Endothelial cell of umbilical vein (primary cell): Measurements from ENCODE around the gene MRM2. TPM values are rescaled to one million over a fixed set of nuclear protein-coding genes. Genes with fewer than 3 reads are reported as not detected.

Experiments
- BruUV-seq: library from RNA; stranded (reverse); fragments of 400-500 nt; replicated peaks from 2 replicates; lab custom pipeline; 2021; lab: Mats Ljungman, UMichigan
- CTCF ChIA-PET: fragments of 300-600, 350-600 bp; sonication (Branson Sonifier 250); formaldehyde crosslinking; loops from one replicate; lab custom pipeline; 2021; ENCODE audit warnings: antibody characterized with exemption, inconsistent platforms; lab: Charles Lee
- POLR2A ChIA-PET: fragments of 300-600, 350-600 bp; sonication (Branson Sonifier 250); formaldehyde crosslinking; loops from one replicate; lab custom pipeline; 2021; ENCODE audit warnings: antibody characterized with exemption, inconsistent platforms; lab: Charles Lee
- DNase-seq: peaks from one replicate; pipeline ENCODE4 v3.0.0-alpha.2; 2011; ENCODE audit warnings: low read depth, low spot score
- FAIRE-seq: peaks from 2 replicates; lab custom pipeline; 2011; peaks lifted over from hg19 to GRCh38; lab: Jason Lieb, UNC
- H2AFZ ChIP-seq: 2 replicates; pipeline ENCODE4 v1.6.0; 2012; ENCODE audit warnings: low read depth, low read length, control low read depth, inconsistent platforms
- H3K27ac ChIP-seq: 2 replicates; pipeline ENCODE4 v1.5.1; 2011; ENCODE audit warnings: low read depth, mild to moderate bottlenecking, control low read depth, low read length, moderate library complexity; ENCODE audit not compliant: insufficient read depth
- H3K27me3 ChIP-seq, 2 experiments: 2 replicates each; pipeline versions ENCODE4 v1.6.0 to v1.6.1; 2011; ENCODE audit warnings: low read length in 2 of 2, mixed read lengths in 1 of 2; ENCODE audit not compliant: control insufficient read depth in 2 of 2, insufficient read depth in 2 of 2
- H3K36me3 ChIP-seq, 2 experiments: 2 replicates in 1 of 2; 3 replicates in 1 of 2; pipeline ENCODE4 v1.5.1; 2011; ENCODE audit warnings: low read length in 2 of 2, mild to moderate bottlenecking in 1 of 2, moderate library complexity in 1 of 2; ENCODE audit not compliant: control insufficient read depth in 2 of 2, insufficient read depth in 2 of 2; ENCODE audit errors: extremely low read depth in 1 of 2
- H3K4me1 ChIP-seq: 3 replicates; pipeline ENCODE4 v1.5.1; 2011; ENCODE audit warnings: mild to moderate bottlenecking, low read length; ENCODE audit not compliant: control insufficient read depth, insufficient read depth; ENCODE audit errors: extremely low read depth
- H3K4me2 ChIP-seq: 2 replicates; pipeline ENCODE4 v1.6.1; 2011; ENCODE audit warnings: low read length, control low read depth, mixed read lengths; ENCODE audit not compliant: insufficient read depth
- H3K4me3 ChIP-seq, 3 experiments: fragments of 200-600 bp in 1 of 3; sonication (generic), shearing (Covaris generic) in 1 of 3; replicated peaks in 1 of 3; 2 replicates each; pipeline ENCODE4 v1.5.1; 2011 to 2016; ENCODE audit warnings: control low read depth in 3 of 3, low read length in 3 of 3, mild to moderate bottlenecking in 2 of 3, inconsistent platforms in 1 of 3, low read depth in 1 of 3, moderate library complexity in 1 of 3; ENCODE audit not compliant: insufficient read depth in 1 of 3
- H3K79me2 ChIP-seq: 2 replicates; pipeline ENCODE4 v1.6.0; 2012; ENCODE audit warnings: low read length, inconsistent platforms; ENCODE audit not compliant: control insufficient read depth, insufficient read depth
- H3K9ac ChIP-seq: replicated peaks from 2 replicates; pipeline ENCODE3; 2011; ENCODE audit warnings: low read length, control low read depth; ENCODE audit not compliant: insufficient read depth; ENCODE audit errors: extremely low read depth
- H3K9me1 ChIP-seq: replicated peaks from 3 replicates; pipeline ENCODE4 v1.6.0; 2011; ENCODE audit warnings: mild to moderate bottlenecking, low read length; ENCODE audit not compliant: control insufficient read depth, insufficient read depth; ENCODE audit errors: extremely low read depth
- H3K9me3 ChIP-seq: replicated peaks from 2 replicates; pipeline ENCODE4 v1.5.1; 2012; ENCODE audit warnings: low read length, inconsistent platforms; ENCODE audit not compliant: control insufficient read depth, insufficient read depth
- H4K20me1 ChIP-seq: replicated peaks from 2 replicates; pipeline ENCODE3; 2011; ENCODE audit warnings: mild to moderate bottlenecking, low read length; ENCODE audit not compliant: control insufficient read depth, insufficient read depth; ENCODE audit errors: extremely low read depth
- CTCF ChIP-seq, 2 donors: IDR thresholded peaks; 1 replicate in 1 of 2; 2 replicates in 1 of 2; pipeline ENCODE4 v1.5.1; 2011; ENCODE audit warnings: low read length in 2 of 2, mild to moderate bottlenecking in 2 of 2, moderate library complexity in 2 of 2, control low read depth in 1 of 2, inconsistent platforms in 1 of 2, low read depth in 1 of 2; ENCODE audit not compliant: insufficient read depth in 1 of 2; ENCODE audit errors: extremely low read depth in 1 of 2
- EZH2 ChIP-seq: IDR thresholded peaks from 2 replicates; pipeline ENCODE4 v1.6.1; 2012; ENCODE audit warnings: borderline replicate concordance, low read depth, mild to moderate bottlenecking, moderate library complexity, low read length, inconsistent platforms; ENCODE audit not compliant: severe bottlenecking
- GATA2 ChIP-seq: IDR thresholded peaks from 2 replicates; pipeline ENCODE4 v1.7.0; 2011; ENCODE audit warnings: low read depth, mild to moderate bottlenecking, moderate library complexity, mixed read lengths, low read length; ENCODE audit not compliant: insufficient read length, insufficient read depth
- JUN ChIP-seq: IDR thresholded peaks from 2 replicates; pipeline ENCODE4 v1.6.1; 2011; ENCODE audit warnings: borderline replicate concordance, low read depth; ENCODE audit not compliant: insufficient read length, insufficient read depth
- MAX ChIP-seq: IDR thresholded peaks from 2 replicates; pipeline ENCODE4 v1.6.1; 2011; ENCODE audit not compliant: insufficient read depth, insufficient read length
- POLR2A ChIP-seq: IDR thresholded peaks from 2 replicates; pipeline ENCODE4 v1.6.1; 2012; ENCODE audit warnings: low read depth, mild to moderate bottlenecking, control low read depth, low read length
- POLR2AphosphoS5 ChIP-seq: IDR thresholded peaks from 2 replicates; pipeline ENCODE4 v1.6.1; 2012; ENCODE audit warnings: low read depth, mild to moderate bottlenecking, control low read depth, low read length, moderate library complexity; ENCODE audit not compliant: insufficient read depth
- dilution Hi-C: fragments of 300-500 bp; cut with MboI; formaldehyde crosslinking; loops from one replicate; pipeline ENCODE4 v1.15.0; 2019; ENCODE audit warnings: low sequenced_read_pairs; ENCODE audit not compliant: extremely low pct_ligation_motif_present
- intact Hi-C: fragments of 100-400 bp; cut with micrococcal nuclease; formaldehyde crosslinking; loops from one replicate; pipeline ENCODE4 v1.10.0; 2022
- polyA plus RNA-seq, 4 experiments: library from polyadenylated mRNA; depleted of rRNA in 3 of 4; stranded (reverse) in 3 of 4; unstranded in 1 of 4; fragments of >200 nt; gene quantifications; 2 replicates each; pipeline versions ENCODE4 v1.2.1 to v1.2.3, GENCODE V29; 2011 to 2012; ENCODE audit warnings: missing spikeins in 1 of 4
- total RNA-seq: library from RNA; stranded (reverse); gene quantifications from 2 replicates; pipeline ENCODE4 v1.2.3, GENCODE V29; 2021

Gene MRM2
- total and polyA plus RNA-seq, 2 donors (not counting 3 experiments of a cell fraction or from before 2014, with no cell fraction given), result 10.6 to 20.8 TPM

- intact Hi-C loops, result no loop called here
Measured at GRCh38 chr7:2203766-2204300, 38.2 kb downstream of the MRM2 start.

More at GRCh38 chr7:2203766-2204300, 38.2 kb downstream of the MRM2 start:
- no peak overlapping the region for H3K4me2 ChIP-seq
- H3K9me3 ChIP-seq, result no peaks in the 10 kb centered on the region
- DNase-seq (no peak), FAIRE-seq (no peak)
- peaks cover 0 to 8% of the 10 kb centered on the region in 2 experiments for H3K36me3 ChIP-seq
- H2AFZ ChIP-seq, result no peak overlapping the region
- H3K27ac ChIP-seq, result no peak overlapping the region
- TF ChIP-seq EZH2 (no peak), CTCF (IDR thresholded peaks at IDR 0.05; ENCODE audit: extremely low read depth in 1 of 2, insufficient read depth in 1 of 2, low read depth in 1 of 2, low read length in 2 of 2) (no peak), GATA2 (no peak), POLR2AphosphoS5 (no peak), MAX (no peak), JUN (no peak), POLR2A (no peak)
- dilution Hi-C loops, result no loop called here
- no TSS peak for BruUV-seq
- POLR2A ChIA-PET, result no interaction called here
- H3K9ac ChIP-seq, result no peak overlapping the region
- no peaks in the 10 kb centered on the region for H3K4me1 ChIP-seq
- no peak overlapping the region for H3K4me3 ChIP-seq
- no peaks in the 10 kb centered on the region for H4K20me1 ChIP-seq
- no peaks in the 10 kb centered on the region for H3K79me2 ChIP-seq
- CTCF ChIA-PET, result interaction anchor here (0.6 to 1.6 kb wide), 4 partner anchors 14 to 539 kb away, joined by 3 to 4 read pairs (median 3); no protein-coding TSS in a partner anchor
- H3K27me3 ChIP-seq, result no peaks in the 10 kb centered on the region
- no peaks in the 10 kb centered on the region for H3K9me1 ChIP-seq
